Measurements from ENCODE around the gene FEM1C.

Gene FEM1C

GRCh38 chr5:115522832-115523403, 21.7 kb downstream of the FEM1C start:
- Mint-ChIP-seq H3K4me3 (no peak overlapping the region), H3K27ac (no peak overlapping the region), H3K4me1 (peaks cover 13% of the 10 kb centered on the region), H3K9me3 (no peaks in the 10 kb centered on the region), H3K36me3 (peaks cover 14% of the 10 kb centered on the region), H3K27me3 (no peaks in the 10 kb centered on the region)
- DNase-seq (ENCODE audit: low spot score in 2 of 2) (no peak), ATAC-seq (ENCODE audit: low read depth) (no peak)

- Mint-ChIP-seq H3K27me3 (no peaks in the 10 kb centered on the region), H3K36me3 (peaks cover 13% of the 10 kb centered on the region), H3K4me1 (peaks cover 10% of the 10 kb centered on the region), H3K4me3 (no peak overlapping the region), H3K27ac (no peak overlapping the region), H3K9me3 (no peaks in the 10 kb centered on the region)
- ATAC-seq (ENCODE audit: low read depth) (no peak), DNase-seq (ENCODE audit: low spot score in 2 of 2) (no peak)
Observed at GRCh38 chr5:115520191-115520590, 24.4 kb downstream of the FEM1C start.

GRCh38 chr5:115516372-115516771, 28.2 kb downstream of the FEM1C start:
- ATAC-seq (ENCODE audit: low read depth) = no peak
- Mint-ChIP-seq H3K27ac (no peak overlapping the region), H3K4me3 (no peak overlapping the region), H3K9me3 (no peaks in the 10 kb centered on the region), H3K27me3 (no peaks in the 10 kb centered on the region), H3K36me3 (peaks cover 9% of the 10 kb centered on the region), H3K4me1 (no peaks in the 10 kb centered on the region)
- no peak for DNase-seq (ENCODE audit: low spot score in 2 of 2)

GRCh38 chr5:115514220-115514619, 30.4 kb downstream of the FEM1C start:
- H3K4me1 Mint-ChIP-seq = no peaks in the 10 kb centered on the region
- H3K4me3 Mint-ChIP-seq = no peak overlapping the region
- H3K9me3 Mint-ChIP-seq = no peaks in the 10 kb centered on the region
- H3K36me3 Mint-ChIP-seq = peaks cover 8% of the 10 kb centered on the region
- no peaks in the 10 kb centered on the region for H3K27me3 Mint-ChIP-seq
- no peak for ATAC-seq (ENCODE audit: low read depth)
- no peak for DNase-seq (ENCODE audit: low spot score in 2 of 2)
- no peak overlapping the region for H3K27ac Mint-ChIP-seq

GRCh38 chr5:115511632-115512031, 32.9 kb downstream of the FEM1C start:
- Mint-ChIP-seq H3K4me1 (no peaks in the 10 kb centered on the region), H3K9me3 (no peaks in the 10 kb centered on the region), H3K27ac (no peak overlapping the region), H3K4me3 (no peak overlapping the region), H3K27me3 (no peaks in the 10 kb centered on the region), H3K36me3 (peaks cover 4% of the 10 kb centered on the region)
- DNase-seq (ENCODE audit: low spot score in 2 of 2) (no peak), ATAC-seq (ENCODE audit: low read depth) (no peak)

- H3K36me3 Mint-ChIP-seq = peaks cover 4% of the 10 kb centered on the region
- no peaks in the 10 kb centered on the region for H3K9me3 Mint-ChIP-seq
- H3K27me3 Mint-ChIP-seq = no peaks in the 10 kb centered on the region
- H3K27ac Mint-ChIP-seq = no peak overlapping the region
- H3K4me1 Mint-ChIP-seq = no peaks in the 10 kb centered on the region
- no peak for ATAC-seq (ENCODE audit: low read depth)
- no peak for DNase-seq (ENCODE audit: low spot score in 2 of 2)
- H3K4me3 Mint-ChIP-seq = no peak overlapping the region
Observed at GRCh38 chr5:115510145-115510645, 34.4 kb downstream of the FEM1C start.

GRCh38 chr5:115509547-115509946, 35.0 kb downstream of the FEM1C start:
- Mint-ChIP-seq H3K4me3 (no peak overlapping the region), H3K27me3 (no peaks in the 10 kb centered on the region), H3K4me1 (no peaks in the 10 kb centered on the region), H3K9me3 (no peaks in the 10 kb centered on the region), H3K27ac (no peak overlapping the region), H3K36me3 (peaks cover 4% of the 10 kb centered on the region)
- DNase-seq (ENCODE audit: low spot score in 2 of 2) (no peak), ATAC-seq (ENCODE audit: low read depth) (no peak)

- Mint-ChIP-seq H3K9me3 (no peaks in the 10 kb centered on the region), H3K36me3 (peaks cover 4% of the 10 kb centered on the region), H3K4me3 (no peak overlapping the region), H3K27ac (no peak overlapping the region), H3K27me3 (no peaks in the 10 kb centered on the region), H3K4me1 (no peaks in the 10 kb centered on the region)
- ATAC-seq (ENCODE audit: low read depth) (no peak), DNase-seq (ENCODE audit: low spot score in 2 of 2) (no peak)
Observed at GRCh38 chr5:115507681-115508080, 36.9 kb downstream of the FEM1C start.

- DNase-seq (ENCODE audit: low spot score in 2 of 2) (no peak), ATAC-seq (ENCODE audit: low read depth) (no peak)
- Mint-ChIP-seq H3K4me3 (no peak overlapping the region), H3K27me3 (no peaks in the 10 kb centered on the region), H3K36me3 (peaks cover 2% of the 10 kb centered on the region), H3K4me1 (peaks cover 2% of the 10 kb centered on the region), H3K9me3 (peaks cover 1% of the 10 kb centered on the region), H3K27ac (no peak overlapping the region)
Observed at GRCh38 chr5:115503420-115503819, 41.2 kb downstream of the FEM1C start.

GRCh38 chr5:115501464-115502210, 42.9 kb downstream of the FEM1C start:
- Mint-ChIP-seq H3K36me3 (peaks cover 2% of the 10 kb centered on the region), H3K27ac (no peak overlapping the region), H3K4me3 (no peak overlapping the region), H3K27me3 (peaks cover 2% of the 10 kb centered on the region), H3K9me3 (peaks cover 1% of the 10 kb centered on the region), H3K4me1 (peaks cover 2% of the 10 kb centered on the region)
- ATAC-seq (ENCODE audit: low read depth) (no peak), DNase-seq (ENCODE audit: low spot score in 2 of 2) (no peak)

- H3K36me3 Mint-ChIP-seq = peaks cover 2% of the 10 kb centered on the region
- no peak overlapping the region for H3K27ac Mint-ChIP-seq
- no peak overlapping the region for H3K4me3 Mint-ChIP-seq
- H3K9me3 Mint-ChIP-seq = peaks cover 1% of the 10 kb centered on the region
- no peak for ATAC-seq (ENCODE audit: low read depth)
- peaks cover 4% of the 10 kb centered on the region for H3K27me3 Mint-ChIP-seq
- DNase-seq (ENCODE audit: low spot score in 2 of 2) = no peak
- H3K4me1 Mint-ChIP-seq = peaks cover 2% of the 10 kb centered on the region
Observed at GRCh38 chr5:115500225-115500624, 44.4 kb downstream of the FEM1C start.

- Mint-ChIP-seq H3K9me3 (peaks cover 1% of the 10 kb centered on the region), H3K4me1 (peaks cover 9% of the 10 kb centered on the region), H3K27me3 (peaks cover 11% of the 10 kb centered on the region), H3K36me3 (no peaks in the 10 kb centered on the region), H3K27ac (no peak overlapping the region), H3K4me3 (no peak overlapping the region)
- ATAC-seq (ENCODE audit: low read depth) (no peak), DNase-seq (ENCODE audit: low spot score in 2 of 2) (no peak)
Observed at GRCh38 chr5:115496936-115497576, 47.5 kb downstream of the FEM1C start.

GRCh38 chr5:115494570-115495289, 49.8 kb downstream of the FEM1C start:
- no peak for DNase-seq (ENCODE audit: low spot score in 2 of 2)
- no peak for ATAC-seq (ENCODE audit: low read depth)
- H3K36me3 Mint-ChIP-seq = no peaks in the 10 kb centered on the region
- H3K9me3 Mint-ChIP-seq = peaks cover 1% of the 10 kb centered on the region
- H3K27me3 Mint-ChIP-seq = peaks cover 11% of the 10 kb centered on the region
- peaks cover 7% of the 10 kb centered on the region for H3K4me1 Mint-ChIP-seq
- H3K4me3 Mint-ChIP-seq = no peak overlapping the region
- no peak overlapping the region for H3K27ac Mint-ChIP-seq

- DNase-seq (ENCODE audit: low spot score in 2 of 2) (no peak), ATAC-seq (ENCODE audit: low read depth) (no peak)
- Mint-ChIP-seq H3K9me3 (no peaks in the 10 kb centered on the region), H3K4me3 (no peak overlapping the region), H3K27ac (no peak overlapping the region), H3K4me1 (peaks cover 10% of the 10 kb centered on the region), H3K36me3 (no peaks in the 10 kb centered on the region), H3K27me3 (peaks cover 6% of the 10 kb centered on the region)
Observed at GRCh38 chr5:115490596-115490995, 54.0 kb downstream of the FEM1C start.

Measured in memory B cell (primary cell).